Measurements from ENCODE around the gene SOCS1. TPM values are rescaled to one million over a fixed set of nuclear protein-coding genes. Genes with fewer than 3 reads are reported as not detected.
A peak's percentile ranks its signal among the peaks of the same experiment; 100 is the strongest.

The SOCS1 gene, protein sequence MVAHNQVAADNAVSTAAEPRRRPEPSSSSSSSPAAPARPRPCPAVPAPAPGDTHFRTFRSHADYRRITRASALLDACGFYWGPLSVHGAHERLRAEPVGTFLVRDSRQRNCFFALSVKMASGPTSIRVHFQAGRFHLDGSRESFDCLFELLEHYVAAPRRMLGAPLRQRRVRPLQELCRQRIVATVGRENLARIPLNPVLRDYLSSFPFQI
- 1 to 10 TPM; 4.7 to 5.5 TPM for total RNA-seq

DNA sequence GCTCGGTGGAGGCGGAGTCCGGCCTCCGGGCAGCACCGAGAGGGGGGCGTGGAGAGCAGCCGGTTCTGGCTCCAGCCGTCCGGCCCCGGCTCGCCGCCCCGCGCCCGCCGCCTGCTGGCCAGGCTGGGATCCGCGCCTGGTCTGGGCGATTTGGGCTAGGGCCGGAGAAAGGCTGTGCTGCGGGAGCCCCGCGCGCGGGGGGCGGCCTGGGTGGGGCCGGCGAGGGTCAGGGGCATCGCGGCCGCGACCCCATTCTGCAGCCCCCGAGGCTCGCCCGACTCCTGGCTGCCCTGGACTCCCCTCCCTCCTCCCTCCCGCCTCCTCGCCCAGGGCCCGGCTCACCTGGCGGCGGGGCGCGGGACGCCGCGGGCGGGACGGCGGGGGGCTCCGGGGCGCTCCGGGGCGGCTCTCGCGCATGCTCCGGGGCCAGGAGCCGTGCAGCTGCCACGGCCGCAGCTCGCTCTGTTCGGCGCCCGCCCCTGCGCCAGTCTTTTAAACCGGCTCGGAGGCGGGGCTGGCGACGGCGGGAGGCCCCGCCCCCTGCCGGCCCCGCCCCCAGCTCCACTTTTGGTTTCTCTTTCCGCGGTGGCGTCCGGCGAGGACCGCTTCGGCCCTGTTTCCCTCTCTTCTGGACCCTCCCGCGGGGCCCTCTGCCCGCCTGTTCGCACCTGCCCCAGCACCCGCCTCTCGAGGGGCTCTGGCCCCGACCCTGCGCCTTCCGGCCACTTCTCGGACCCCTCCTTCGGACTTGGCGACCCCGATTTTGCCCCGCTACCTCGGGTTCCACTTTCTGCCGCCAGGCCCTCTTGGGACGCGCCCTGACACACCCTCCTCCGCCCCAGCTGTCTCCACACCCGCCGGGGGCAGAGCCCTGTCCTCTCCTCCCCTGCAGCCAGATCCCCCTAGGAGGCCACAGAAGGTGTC lies at the start of gene SOCS1:
Gene SOCS1 (minus strand): TSS at position 468 of the 924 bp plus-strand sequence. CDS start 726 bp downstream, outside the sequence.
- Histone ChIP-seq H3K4me3 (peak within 1 kb of the TSS; percentile 64 to 72), H3K27me3 (no peaks in the 10 kb centered on the region), H3K27ac (peak within 1 kb of the TSS; percentile 92 to 94), H3K9me3 (no peaks in the 10 kb centered on the region), H3K36me3 (no peaks in the 10 kb centered on the region), H3K4me1 (peaks cover 0 to 32% of the 10 kb centered on the region in 2 donors)
- peak; percentile 83 for DNase-seq (ENCODE audit: low spot score)
- TF ChIP-seq, protein P1, sequence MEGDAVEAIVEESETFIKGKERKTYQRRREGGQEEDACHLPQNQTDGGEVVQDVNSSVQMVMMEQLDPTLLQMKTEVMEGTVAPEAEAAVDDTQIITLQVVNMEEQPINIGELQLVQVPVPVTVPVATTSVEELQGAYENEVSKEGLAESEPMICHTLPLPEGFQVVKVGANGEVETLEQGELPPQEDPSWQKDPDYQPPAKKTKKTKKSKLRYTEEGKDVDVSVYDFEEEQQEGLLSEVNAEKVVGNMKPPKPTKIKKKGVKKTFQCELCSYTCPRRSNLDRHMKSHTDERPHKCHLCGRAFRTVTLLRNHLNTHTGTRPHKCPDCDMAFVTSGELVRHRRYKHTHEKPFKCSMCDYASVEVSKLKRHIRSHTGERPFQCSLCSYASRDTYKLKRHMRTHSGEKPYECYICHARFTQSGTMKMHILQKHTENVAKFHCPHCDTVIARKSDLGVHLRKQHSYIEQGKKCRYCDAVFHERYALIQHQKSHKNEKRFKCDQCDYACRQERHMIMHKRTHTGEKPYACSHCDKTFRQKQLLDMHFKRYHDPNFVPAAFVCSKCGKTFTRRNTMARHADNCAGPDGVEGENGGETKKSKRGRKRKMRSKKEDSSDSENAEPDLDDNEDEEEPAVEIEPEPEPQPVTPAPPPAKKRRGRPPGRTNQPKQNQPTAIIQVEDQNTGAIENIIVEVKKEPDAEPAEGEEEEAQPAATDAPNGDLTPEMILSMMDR (IDR thresholded peaks at IDR 0.05): peak; percentile 94

DNA sequence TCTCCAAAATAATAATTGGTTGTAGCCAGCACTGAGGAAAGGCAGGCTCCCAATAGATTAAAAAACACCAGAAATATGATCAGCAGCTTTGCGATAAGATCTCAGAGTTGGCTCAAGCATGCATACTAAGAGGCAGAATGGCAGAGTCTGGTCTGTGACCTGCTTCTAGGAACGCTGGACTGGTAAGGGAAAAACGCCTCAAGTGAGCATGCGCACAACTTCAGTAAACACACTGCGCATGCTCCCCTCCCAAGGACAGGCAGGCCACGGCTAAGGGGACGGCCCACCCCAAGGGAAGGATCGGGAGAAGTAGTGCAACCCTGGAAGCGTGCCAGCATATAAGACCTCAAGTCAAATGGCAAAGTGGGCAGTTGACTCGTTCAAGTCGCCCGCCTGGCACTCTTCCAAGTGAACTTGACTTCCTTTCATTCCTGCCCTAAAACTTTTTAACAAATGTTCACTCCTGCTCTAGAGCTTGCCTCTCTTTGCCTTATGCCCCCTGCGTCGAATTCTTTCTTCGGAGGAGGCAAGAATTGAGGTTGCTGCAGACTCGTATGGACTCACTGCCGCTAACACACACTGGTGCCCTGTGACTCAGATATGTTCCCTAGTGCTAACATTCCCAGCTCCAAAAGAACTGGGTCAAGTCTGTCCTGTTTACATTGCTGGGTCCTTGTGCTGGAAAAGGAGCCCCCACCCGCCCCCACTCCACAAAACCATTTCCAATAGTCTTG lies 47.6 kb upstream of the SOCS1 start:
- no peaks in the 10 kb centered on the region for H3K36me3 ChIP-seq
- no peak overlapping the region for H3K27ac ChIP-seq
- H3K9me3 ChIP-seq: no peaks in the 10 kb centered on the region
- no peak for DNase-seq (ENCODE audit: low spot score)
- no peak overlapping the region for H3K4me3 ChIP-seq
- no peaks in the 10 kb centered on the region for H3K27me3 ChIP-seq
- no peaks in the 10 kb centered on the region for H3K4me1 ChIP-seq
- TF ChIP-seq, protein P1 (IDR thresholded peaks at IDR 0.05): no peak

DNA sequence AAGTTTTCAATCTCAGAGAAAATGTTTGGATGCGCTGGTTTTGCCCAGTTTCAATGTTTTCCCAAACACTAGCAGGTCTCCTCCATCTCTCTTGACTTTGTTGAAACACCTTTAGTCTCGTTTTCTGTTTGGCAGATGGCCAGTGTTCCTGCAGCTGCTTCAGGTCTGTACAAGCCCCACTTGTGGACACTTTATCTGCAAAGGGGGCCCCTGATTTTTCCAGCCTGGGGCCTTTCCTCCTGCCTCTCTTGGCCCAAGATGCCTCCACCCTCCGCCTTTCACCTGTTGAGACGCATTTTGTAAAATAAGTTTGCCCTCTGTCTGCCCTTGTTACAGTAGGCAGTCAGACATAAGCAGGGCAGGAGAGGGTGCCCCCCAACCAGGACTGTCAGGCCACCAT lies 47.0 kb upstream of the SOCS1 start:
- DNase-seq (ENCODE audit: low spot score): no peak
- no peaks in the 10 kb centered on the region for H3K36me3 ChIP-seq
- H3K4me3 ChIP-seq: no peak overlapping the region
- H3K9me3 ChIP-seq: no peaks in the 10 kb centered on the region
- H3K27me3 ChIP-seq: no peaks in the 10 kb centered on the region
- H3K27ac ChIP-seq: no peak overlapping the region
- TF ChIP-seq, protein P1 (IDR thresholded peaks at IDR 0.05): no peak
- no peaks in the 10 kb centered on the region for H3K4me1 ChIP-seq

DNA sequence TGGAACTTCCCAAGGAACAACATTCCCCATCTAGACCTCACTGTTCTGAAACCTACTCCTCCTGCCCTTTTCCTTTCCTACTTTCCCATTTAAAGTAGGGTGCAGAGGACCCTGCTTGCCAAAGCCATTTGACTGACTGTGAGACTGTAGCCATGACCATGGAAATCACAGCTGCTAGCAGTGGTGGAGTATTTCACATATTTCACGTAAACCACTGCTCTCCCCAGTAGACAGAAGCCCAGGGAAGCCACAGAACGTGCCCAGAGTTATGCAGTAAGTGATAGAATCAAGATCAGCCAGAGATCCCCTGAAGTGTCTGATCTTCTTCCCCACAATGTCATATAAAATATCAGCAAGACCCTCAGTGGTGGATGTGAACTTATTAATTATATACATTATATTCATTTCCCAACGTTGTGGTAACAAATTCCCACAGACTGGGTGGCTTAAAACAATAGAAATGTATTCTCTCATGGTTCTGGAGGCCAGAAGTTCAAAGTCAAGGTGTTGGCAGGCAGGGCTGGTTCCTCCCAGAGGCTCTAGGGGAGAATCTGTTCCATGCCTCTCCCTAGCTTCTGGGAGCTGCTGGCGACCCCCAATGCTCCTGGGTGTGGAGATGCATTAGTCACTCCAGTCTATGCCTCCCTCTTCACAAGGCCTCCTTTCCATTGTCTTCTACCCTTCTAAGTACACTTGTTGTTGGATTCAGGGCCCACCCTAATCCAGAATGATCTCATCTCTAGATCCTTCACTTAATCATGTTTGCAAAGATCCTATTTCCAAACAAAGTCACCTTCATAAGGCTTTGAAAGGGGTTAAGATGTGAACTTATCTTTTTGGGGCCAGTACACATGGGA lies 45.9 kb upstream of the SOCS1 start:
- TF ChIP-seq, protein P1 (IDR thresholded peaks at IDR 0.05): no peak
- Histone ChIP-seq H3K36me3 (no peaks in the 10 kb centered on the region), H3K27ac (no peak overlapping the region), H3K4me1 (peaks cover 0 to 11% of the 10 kb centered on the region in 2 donors), H3K27me3 (no peaks in the 10 kb centered on the region), H3K4me3 (no peak overlapping the region), H3K9me3 (no peaks in the 10 kb centered on the region)
- no peak for DNase-seq (ENCODE audit: low spot score)

DNA sequence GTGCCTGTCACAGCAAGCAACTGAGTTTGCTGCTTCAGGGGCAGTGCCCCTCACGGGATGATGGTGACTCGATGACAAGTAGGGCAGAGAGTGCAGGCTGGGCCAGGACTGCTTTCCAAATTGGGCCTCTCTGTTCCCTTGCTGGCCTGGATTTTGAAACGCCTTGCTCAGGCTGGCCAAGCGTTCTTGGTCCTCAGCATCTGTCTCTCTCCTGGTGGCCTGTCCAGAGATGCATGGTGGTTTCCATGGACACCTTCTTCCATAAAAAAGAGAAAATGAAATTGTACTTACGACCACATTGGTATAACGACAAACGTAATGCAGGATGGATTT lies 44.5 kb upstream of the SOCS1 start:
- H3K4me3 ChIP-seq: no peak overlapping the region
- no peaks in the 10 kb centered on the region for H3K9me3 ChIP-seq
- no peak for DNase-seq (ENCODE audit: low spot score)
- peaks cover 0 to 15% of the 10 kb centered on the region in 2 donors for H3K4me1 ChIP-seq
- no peak overlapping the region for H3K27ac ChIP-seq
- TF ChIP-seq, protein P1 (IDR thresholded peaks at IDR 0.05): no peak
- H3K36me3 ChIP-seq: no peaks in the 10 kb centered on the region
- H3K27me3 ChIP-seq: no peaks in the 10 kb centered on the region

Measured in right atrium auricular region (tissue), 2 donors.